IMR-90 (cell line): ENCODE data around the gene LCN2.

Experiments used
- CEBPB ChIP-seq: IDR thresholded peaks from 2 replicates; pipeline ENCODE4 v1.6.1; 2012; ENCODE audit warnings: low read depth, low read length, improper control_type of control experiment
- CHD1 ChIP-seq: IDR thresholded peaks from 2 replicates; pipeline ENCODE4 v1.6.1; 2012; ENCODE audit warnings: low read depth, low read length, improper control_type of control experiment
- CTCF ChIP-seq: conservative IDR thresholded peaks from 2 replicates; pipeline ENCODE4 v1.5.1; 2012; ENCODE audit warnings: mild to moderate bottlenecking, low read depth, low read length, improper control_type of control experiment
- FOS ChIP-seq: fragments of 150-350 bp; IDR thresholded peaks from 2 replicates; pipeline ENCODE4 v1.6.1; 2016; ENCODE audit warnings: low read depth, low read length
- MAFK ChIP-seq: IDR thresholded peaks from 2 replicates; pipeline ENCODE4 v1.6.1; 2012; ENCODE audit warnings: low read depth, low read length, improper control_type of control experiment
- POLR2A ChIP-seq: IDR thresholded peaks from 2 replicates; pipeline ENCODE4 v1.6.1; 2012; ENCODE audit warnings: mild to moderate bottlenecking, low read depth, low read length
- RAD21 ChIP-seq: IDR thresholded peaks from 2 replicates; pipeline ENCODE4 v1.6.1; 2012; ENCODE audit warnings: low read length, improper control_type of control experiment
- RCOR1 ChIP-seq: IDR thresholded peaks from 2 replicates; pipeline ENCODE4 v1.6.1; 2012; ENCODE audit warnings: mild to moderate bottlenecking, low read length, improper control_type of control experiment; ENCODE audit not compliant: insufficient replicate concordance
- RFX5 ChIP-seq: IDR thresholded peaks from 2 replicates; pipeline ENCODE4 v1.8.0; 2012; ENCODE audit warnings: low read depth, mild to moderate bottlenecking, low read length, moderate library complexity
- SMC3 ChIP-seq: fragments of 150-350 bp; IDR thresholded peaks from 2 replicates; pipeline ENCODE4 v1.6.1; 2016; ENCODE audit warnings: low read depth, mild to moderate bottlenecking, antibody characterized with exemption, low read length, moderate library complexity
- USF2 ChIP-seq: fragments of 150-350 bp; IDR thresholded peaks from 2 replicates; pipeline ENCODE4 v1.6.1; 2017; ENCODE audit warnings: mild to moderate bottlenecking, antibody characterized with exemption, low read length, low read depth

- no peak for TF ChIP-seq SMC3
- TF ChIP-seq CTCF, result no peak
- no peak for TF ChIP-seq CEBPB
- no peak for TF ChIP-seq RFX5
- no peak for TF ChIP-seq MAFK
- no peak for TF ChIP-seq POLR2A
- TF ChIP-seq RAD21, result no peak
- TF ChIP-seq FOS, result no peak
- TF ChIP-seq CHD1, result no peak
- TF ChIP-seq RCOR1, result no peak
- no peak for TF ChIP-seq USF2
Observed at GRCh38 chr9:128106181-128106939, 42.9 kb upstream of the LCN2 start.
